Measurements from ENCODE around the gene RBM10. TPM values are rescaled to one million over a fixed set of nuclear protein-coding genes. Genes with fewer than 3 reads are reported as not detected.

Gene RBM10
- total RNA-seq, 1 experiment from 2014 or later = 80.9 TPM

DNA sequence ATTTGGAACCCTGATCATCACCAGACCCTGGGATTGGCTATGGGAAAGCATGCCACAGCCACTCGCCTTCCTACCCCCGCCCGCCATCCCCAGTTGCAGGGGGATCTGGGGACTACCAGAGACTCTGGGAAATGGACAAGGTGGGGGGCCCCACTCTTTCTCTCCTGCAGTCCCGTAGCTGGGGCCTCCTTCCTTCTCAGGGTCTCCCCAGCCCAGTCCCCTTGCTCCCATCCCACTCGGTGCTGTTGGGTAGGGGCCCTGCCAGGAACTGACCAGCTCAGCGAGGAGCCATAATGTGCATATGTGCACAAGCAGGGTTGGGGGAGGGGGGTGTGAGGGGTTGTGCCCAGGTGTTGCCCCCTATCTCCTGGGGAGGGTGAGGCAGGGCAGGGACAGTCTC, 84.4 kb downstream of the RBM10 start:
- intact Hi-C loops (cut with micrococcal nuclease; ENCODE audit: unreplicated experiment) = no loop called here
- Histone ChIP-seq H3K36me3 (ENCODE audit: insufficient read depth, low read length, poor library complexity, severe bottlenecking) (peaks cover 49% of the 10 kb centered on the region), H3K27ac (ENCODE audit: low read depth, low read length, poor library complexity, severe bottlenecking) (no peak overlapping the region), H3K27me3 (replicated peaks; ENCODE audit: insufficient read depth, low read depth, low read length, poor library complexity) (no peaks in the 10 kb centered on the region), H3K9me3 (ENCODE audit: low read depth, low read length, poor library complexity, severe bottlenecking) (no peaks in the 10 kb centered on the region), H3K4me1 (ENCODE audit: insufficient read depth, low read length, poor library complexity, severe bottlenecking) (no peaks in the 10 kb centered on the region), H3K4me3 (ENCODE audit: low read depth, low read length, poor library complexity, severe bottlenecking) (no peak overlapping the region)
- BruUV-seq (replicated peaks) = no TSS peak
- no peak for TF ChIP-seq CTCF (conservative IDR thresholded peaks at IDR 0.05; ENCODE audit: low read depth, low read length)
- TF ChIP-seq EZH2 (IDR thresholded peaks at IDR 0.05; ENCODE audit: borderline replicate concordance, low read depth, low read length, poor library complexity, severe bottlenecking) = no peak
- no peak for DNase-seq (ENCODE audit: low spot score)
- CTCF ChIA-PET = no interaction called here
- POLR2A ChIA-PET (ENCODE audit: low non-redundant PET) = interaction anchor here (0.6 kb wide), 1 partner anchor 84 kb away, joined by 3 read pairs; the partner anchor contains the start of gene RBM10

GRCh38 chrX:47230136-47230868, 85.3 kb downstream of the RBM10 start:
- Histone ChIP-seq H3K27me3 (replicated peaks; ENCODE audit: insufficient read depth, low read depth, low read length, poor library complexity) (no peaks in the 10 kb centered on the region), H3K36me3 (ENCODE audit: insufficient read depth, low read length, poor library complexity, severe bottlenecking) (peaks cover 40% of the 10 kb centered on the region), H3K27ac (ENCODE audit: low read depth, low read length, poor library complexity, severe bottlenecking) (no peak overlapping the region), H3K4me3 (ENCODE audit: low read depth, low read length, poor library complexity, severe bottlenecking) (no peak overlapping the region), H3K9me3 (ENCODE audit: low read depth, low read length, poor library complexity, severe bottlenecking) (no peaks in the 10 kb centered on the region), H3K4me1 (ENCODE audit: insufficient read depth, low read length, poor library complexity, severe bottlenecking) (no peaks in the 10 kb centered on the region)
- ChIA-PET POLR2A (ENCODE audit: low non-redundant PET) (interaction anchor here (0.7 kb wide), 1 partner anchor 1604 kb away, joined by 9 read pairs; no protein-coding TSS in a partner anchor), CTCF (no interaction called here)
- DNase-seq (ENCODE audit: low spot score) = no peak
- TF ChIP-seq EZH2 (IDR thresholded peaks at IDR 0.05; ENCODE audit: borderline replicate concordance, low read depth, low read length, poor library complexity, severe bottlenecking) (no peak), CTCF (conservative IDR thresholded peaks at IDR 0.05; ENCODE audit: low read depth, low read length) (no peak)
- no TSS peak for BruUV-seq (replicated peaks)
- intact Hi-C loops (cut with micrococcal nuclease; ENCODE audit: unreplicated experiment) = no loop called here

DNA sequence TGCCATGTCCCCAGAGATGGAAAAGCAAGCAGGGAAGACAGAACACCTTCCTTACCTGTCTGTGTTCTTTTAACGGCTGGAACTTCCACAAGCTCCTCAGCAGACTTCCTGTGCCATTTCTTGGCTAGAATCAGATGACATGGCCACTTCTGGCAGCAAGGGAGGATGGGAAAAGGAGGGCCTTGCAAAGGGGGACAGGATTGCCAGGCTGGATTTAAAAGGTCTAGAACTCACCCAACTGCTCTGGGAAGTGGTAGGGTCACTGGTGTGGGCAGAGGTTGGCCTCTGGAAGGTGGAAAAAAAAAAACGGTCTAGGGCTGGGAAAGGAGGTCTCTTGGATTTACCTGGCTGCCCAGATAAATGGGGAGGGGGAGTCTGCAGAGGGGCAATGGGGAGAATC, 86.1 kb downstream of the RBM10 start:
- CTCF ChIA-PET = no interaction called here
- DNase-seq (ENCODE audit: low spot score) = no peak
- POLR2A ChIA-PET (ENCODE audit: low non-redundant PET) = interaction anchor here (0.7 kb wide), 1 partner anchor 1603 kb away, joined by 9 read pairs; no protein-coding TSS in a partner anchor
- intact Hi-C loops (cut with micrococcal nuclease; ENCODE audit: unreplicated experiment) = no loop called here
- Histone ChIP-seq H3K9me3 (ENCODE audit: low read depth, low read length, poor library complexity, severe bottlenecking) (no peaks in the 10 kb centered on the region), H3K27ac (ENCODE audit: low read depth, low read length, poor library complexity, severe bottlenecking) (no peak overlapping the region), H3K36me3 (ENCODE audit: insufficient read depth, low read length, poor library complexity, severe bottlenecking) (peaks cover 32% of the 10 kb centered on the region), H3K4me3 (ENCODE audit: low read depth, low read length, poor library complexity, severe bottlenecking) (no peak overlapping the region), H3K27me3 (replicated peaks; ENCODE audit: insufficient read depth, low read depth, low read length, poor library complexity) (no peaks in the 10 kb centered on the region), H3K4me1 (ENCODE audit: insufficient read depth, low read length, poor library complexity, severe bottlenecking) (no peaks in the 10 kb centered on the region)
- TF ChIP-seq CTCF (conservative IDR thresholded peaks at IDR 0.05; ENCODE audit: low read depth, low read length) = no peak
- TF ChIP-seq EZH2 (IDR thresholded peaks at IDR 0.05; ENCODE audit: borderline replicate concordance, low read depth, low read length, poor library complexity, severe bottlenecking) = no peak
- BruUV-seq (replicated peaks) = no TSS peak

All from A673 (cell line).